Fibroblast of peridontal ligament (primary cell): ENCODE measurements around the gene NECAP2.
"Not testable (repeated sequence)": the region's sequence is repeated elsewhere in the genome, so short reads cannot be mapped to it uniquely, and the experiment has no call there.

Source experiments
- DNase-seq: peaks from one replicate; pipeline ENCODE4 v3.0.0-alpha.2; 2010; ENCODE audit errors: extremely low read depth

NECAP2 gene

GRCh38 chr1:16461681-16462080 is 21.2 kb downstream of the NECAP2 start:
- DNase-seq = no peak

GRCh38 chr1:16462773-16463330 is 22.3 kb downstream of the NECAP2 start:
- no peak for DNase-seq

- DNase-seq = no peak
Measured at GRCh38 chr1:16464917-16465625, 24.5 kb downstream of the NECAP2 start.

GRCh38 chr1:16468558-16468957 is 28.0 kb downstream of the NECAP2 start:
- DNase-seq = no peak

GRCh38 chr1:16474166-16474800 is 33.8 kb downstream of the NECAP2 start:
- DNase-seq = no peak

GRCh38 chr1:16474891-16475290 is 34.4 kb downstream of the NECAP2 start:
- not testable (repeated sequence) for DNase-seq

- DNase-seq = not testable (repeated sequence)
Measured at GRCh38 chr1:16475771-16476770, 35.5 kb downstream of the NECAP2 start.

GRCh38 chr1:16478091-16478490 is 37.6 kb downstream of the NECAP2 start:
- no peak for DNase-seq

GRCh38 chr1:16483146-16483545 is 42.6 kb downstream of the NECAP2 start:
- not testable (repeated sequence) for DNase-seq

- not testable (repeated sequence) for DNase-seq
Measured at GRCh38 chr1:16483639-16484500, 43.3 kb downstream of the NECAP2 start.

GRCh38 chr1:16484501-16484835 is 43.9 kb downstream of the NECAP2 start:
- DNase-seq = no peak

- DNase-seq = no peak
Measured at GRCh38 chr1:16484931-16485330, 44.4 kb downstream of the NECAP2 start.

GRCh38 chr1:16486316-16486715 is 45.8 kb downstream of the NECAP2 start:
- not testable (repeated sequence) for DNase-seq

- DNase-seq = not testable (repeated sequence)
Measured at GRCh38 chr1:16487011-16487410, 46.5 kb downstream of the NECAP2 start.

GRCh38 chr1:16489195-16489880 is 48.8 kb downstream of the NECAP2 start:
- not testable (repeated sequence) for DNase-seq

- no peak for DNase-seq
Measured at GRCh38 chr1:16491056-16491675, 50.6 kb downstream of the NECAP2 start.

- not testable (repeated sequence) for DNase-seq
Measured at GRCh38 chr1:16492937-16493336, 52.4 kb downstream of the NECAP2 start.

GRCh38 chr1:16493731-16494130 is 53.2 kb downstream of the NECAP2 start:
- DNase-seq = not testable (repeated sequence)

- DNase-seq = not testable (repeated sequence)
Measured at GRCh38 chr1:16497474-16497904, 57.0 kb downstream of the NECAP2 start.

- DNase-seq = not testable (repeated sequence)
Measured at GRCh38 chr1:16498047-16498446, 57.5 kb downstream of the NECAP2 start.
